Activated naive CD4-positive, alpha-beta T cell treated with anti-CD3 and anti-CD28 coated beads, Interleukin-2, amount 50 U/mL, for 16 hours (primary cell): ENCODE data around the gene PATZ1.

Experiments
- DNase-seq: peaks from one replicate; pipeline ENCODE4 v3.0.0-alpha.2; 2020

Gene PATZ1

DNA sequence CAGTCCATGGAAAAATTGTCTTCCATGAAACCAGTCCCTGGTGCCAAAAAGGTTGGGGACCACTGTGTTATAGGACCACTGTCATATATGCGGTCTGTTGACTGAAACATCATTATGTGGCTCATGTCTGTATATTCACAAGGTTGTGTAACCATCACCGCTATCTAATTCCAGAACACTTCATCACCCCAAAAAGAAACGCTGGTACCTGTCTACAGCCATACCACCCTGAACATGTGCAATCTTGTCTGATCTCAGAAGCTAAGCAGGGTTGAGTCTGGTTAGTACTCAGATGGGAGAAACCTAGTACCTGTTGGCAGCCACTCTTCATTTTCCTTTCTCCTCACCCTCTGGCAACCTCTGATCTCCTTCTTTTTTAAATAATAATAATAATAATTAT is 41.0 kb downstream of the PATZ1 start:
- no peak for DNase-seq

DNA sequence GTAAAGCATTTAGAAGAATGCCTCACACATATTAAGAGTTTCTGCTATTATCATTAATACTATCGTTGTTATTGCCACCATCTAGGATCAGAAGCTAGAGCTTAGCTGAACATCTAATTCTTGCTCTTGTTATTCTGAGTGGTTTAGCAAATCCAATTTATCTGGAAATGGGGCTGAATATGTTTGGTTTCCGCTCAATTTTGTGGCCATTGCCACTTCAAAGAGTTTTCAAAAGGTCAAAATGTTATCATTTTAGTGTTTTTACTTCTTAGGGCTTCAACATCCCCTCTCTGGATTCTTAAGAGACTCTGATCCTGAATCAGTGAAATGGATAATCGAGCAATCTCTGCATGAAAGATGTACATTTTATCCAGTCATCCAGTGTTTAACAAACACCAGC is 43.6 kb downstream of the PATZ1 start:
- DNase-seq = no peak

- DNase-seq = no peak
Measured at GRCh38 chr22:31302006-31302405, 44.1 kb downstream of the PATZ1 start.

- DNase-seq = no peak
Measured at GRCh38 chr22:31300896-31301295, 45.2 kb downstream of the PATZ1 start.

- DNase-seq = no peak
Measured at GRCh38 chr22:31295831-31296657, 50.1 kb downstream of the PATZ1 start.

- DNase-seq = no peak
Measured at GRCh38 chr22:31295360-31295759, 50.8 kb downstream of the PATZ1 start.

- DNase-seq = peak; percentile 83
Measured at GRCh38 chr22:31292236-31292989, 53.7 kb downstream of the PATZ1 start, which contains the start of gene PIK3IP1. Gene PIK3IP1 (minus strand): TSS chr22:31292488. CDS start chr22:31292344, 144 bp downstream.

DNA sequence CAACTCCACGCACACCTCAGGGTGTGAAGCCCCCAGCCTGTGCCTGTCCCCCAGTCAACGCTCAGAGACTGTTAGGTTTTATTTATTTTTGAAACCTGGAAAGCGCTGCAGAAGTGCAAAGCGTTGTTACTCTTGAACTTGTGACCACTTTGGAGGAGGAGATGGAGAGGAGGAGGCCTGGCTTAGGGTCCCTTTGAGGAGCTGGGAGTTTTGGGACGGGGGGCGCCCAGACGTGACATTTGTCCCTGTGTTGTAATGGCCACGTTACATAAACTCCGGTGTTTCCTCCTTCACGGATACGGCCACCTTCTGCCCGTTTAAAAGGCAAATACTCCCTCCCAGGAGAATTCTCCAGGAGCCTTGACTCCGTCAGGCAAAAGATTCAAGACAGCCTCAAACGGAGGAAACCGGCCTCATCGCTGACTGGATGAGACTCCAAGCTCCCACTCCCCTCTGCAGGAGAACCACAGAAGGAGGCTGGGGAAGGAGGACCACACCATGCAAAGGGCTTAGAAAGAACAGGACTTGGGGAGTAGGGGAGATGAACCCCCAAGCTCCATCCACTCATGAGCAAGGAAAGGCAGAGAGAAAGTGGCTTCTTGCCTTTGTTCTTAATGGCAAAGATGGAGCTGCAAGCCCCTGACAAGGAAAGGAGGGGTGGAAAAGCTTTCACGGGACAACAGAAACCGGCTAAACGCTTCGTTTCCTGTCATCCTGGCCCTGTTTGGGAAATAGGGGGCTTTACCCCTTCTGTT is 54.5 kb downstream of the PATZ1 start:
- no peak for DNase-seq

GRCh38 chr22:31290494-31291471 is 55.4 kb downstream of the PATZ1 start:
- peak; percentile 94 for DNase-seq

- no peak for DNase-seq
Measured at GRCh38 chr22:31289344-31289743, 56.8 kb downstream of the PATZ1 start.

GRCh38 chr22:31288496-31289240 is 57.5 kb downstream of the PATZ1 start:
- DNase-seq = no peak

GRCh38 chr22:31287818-31288495 is 58.2 kb downstream of the PATZ1 start:
- no peak for DNase-seq

DNA sequence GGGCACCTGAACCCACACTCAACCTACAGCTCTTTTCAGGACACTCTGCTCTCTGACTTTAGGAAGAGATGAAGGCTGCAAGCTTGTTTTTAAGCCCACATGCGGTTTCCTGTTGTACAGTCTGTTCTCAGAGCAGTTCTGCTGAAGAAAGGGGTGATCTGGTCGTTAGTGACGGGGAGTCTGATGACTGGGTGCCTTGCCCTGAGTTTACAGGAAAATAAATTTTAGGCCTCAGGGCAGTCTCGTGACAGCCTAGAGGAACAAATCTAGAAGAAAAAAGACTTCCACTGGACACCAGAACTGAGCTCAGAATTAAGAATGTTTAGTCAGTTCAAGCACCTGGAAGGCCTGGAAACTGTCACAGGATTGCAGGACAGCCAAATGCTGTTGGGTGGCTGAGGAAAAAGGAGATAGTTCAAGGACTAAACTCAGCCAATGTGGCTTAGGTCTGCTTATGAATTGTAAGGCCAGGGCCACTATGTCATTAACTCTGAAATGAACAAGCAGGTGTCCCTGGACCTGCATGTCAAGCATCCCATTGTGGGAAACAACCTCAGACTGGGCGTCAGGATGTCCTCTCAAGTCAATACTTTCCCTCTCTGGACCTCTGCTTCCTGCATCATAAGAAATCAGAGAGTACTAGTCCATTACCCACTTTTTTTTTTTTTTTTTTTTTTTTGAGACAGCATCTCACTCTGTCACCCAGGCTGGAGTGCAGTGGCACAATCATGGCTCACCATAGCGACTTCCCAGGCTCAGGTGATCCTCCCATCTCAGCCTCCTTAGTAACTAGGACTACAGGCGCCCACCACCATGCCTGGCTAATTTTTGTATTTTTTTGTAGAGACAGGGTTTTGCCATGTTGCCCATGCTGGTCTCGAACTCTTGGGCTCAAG is 59.5 kb downstream of the PATZ1 start:
- peak; percentile 55 for DNase-seq

GRCh38 chr22:31284281-31285155 is 61.6 kb downstream of the PATZ1 start:
- DNase-seq = no peak

DNA sequence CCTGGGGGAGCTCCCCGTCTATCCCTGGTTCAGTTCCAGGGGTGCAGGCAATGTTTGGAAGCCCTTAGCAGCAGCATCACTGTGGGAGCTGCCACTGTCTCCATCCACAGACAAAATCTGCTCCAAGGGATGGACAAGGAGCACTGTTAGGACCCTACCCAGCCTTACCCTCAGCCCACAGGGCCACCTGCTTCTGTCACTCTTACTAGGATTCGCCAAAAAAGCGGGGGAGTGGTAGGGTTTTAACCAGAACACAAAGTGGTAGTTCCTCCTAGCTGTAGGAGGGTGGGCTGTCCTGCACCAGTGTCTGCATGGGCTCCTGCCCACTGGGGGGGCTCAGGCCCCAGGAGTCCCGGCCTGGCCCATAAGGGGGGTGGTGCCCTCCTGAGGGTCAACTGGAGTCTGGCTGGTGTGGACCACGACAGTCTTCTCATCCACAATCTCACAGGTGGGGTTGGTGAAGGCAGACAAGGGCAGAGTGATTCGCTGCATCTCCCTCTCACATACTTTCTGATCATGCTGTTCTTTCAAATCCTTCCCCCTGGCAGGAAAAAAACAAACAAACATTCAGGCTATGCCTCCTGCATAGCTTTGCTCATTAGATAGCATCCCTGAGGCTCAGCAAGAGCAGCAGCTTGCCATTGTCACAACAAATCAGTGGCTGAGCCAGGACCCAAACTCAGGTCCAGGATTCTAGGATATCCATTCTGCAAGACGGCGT is 63.2 kb downstream of the PATZ1 start:
- DNase-seq = no peak

GRCh38 chr22:31281733-31282132 is 64.4 kb downstream of the PATZ1 start:
- no peak for DNase-seq

- DNase-seq = no peak
Measured at GRCh38 chr22:31279821-31280505, 66.2 kb downstream of the PATZ1 start.
